HT1080 (cell line): Measurements from ENCODE around the gene KRAS. TPM values are rescaled to one million over a fixed set of nuclear protein-coding genes. Genes with fewer than 3 reads are reported as not detected.

Source experiments
- DNase-seq: peaks from one replicate; pipeline ENCODE4 v3.0.0-alpha.2; 2015; ENCODE audit warnings: low read depth
- polyA plus RNA-seq, 2 experiments: library from polyadenylated mRNA; depleted of rRNA; stranded (reverse); fragments of >200 nt; gene quantifications; 2 replicates each; pipeline ENCODE4 v1.2.3, GENCODE V29; 2015
- total RNA-seq: library from RNA; depleted of rRNA; stranded (reverse); fragments of >200 nt; shearing (Covaris generic); gene quantifications from 2 replicates; pipeline ENCODE4 v1.2.3, GENCODE V29; 2014; rRNA removed

Gene KRAS
- total RNA-seq = 7.7 and 11.2 TPM in 2 replicates
- 22.6 and 25.9 TPM in 2 replicates for polyA plus RNA-seq (2015; cell fraction: cytosol; rRNA removed)
- 14.4 and 15.3 TPM in 2 replicates for polyA plus RNA-seq (2015; cell fraction: nucleus; rRNA removed)

- peak; percentile 87 for DNase-seq
Observed at GRCh38 chr12:25250744-25251730, at the start of gene KRAS. KRAS (minus strand) TSS chr12:25250929.

- no peak for DNase-seq
Observed at GRCh38 chr12:25296381-25296780, 45.7 kb upstream of the KRAS start.

- DNase-seq = no peak
Observed at GRCh38 chr12:25295361-25295760, 44.6 kb upstream of the KRAS start.

GRCh38 chr12:25293653-25294052 lies 42.9 kb upstream of the KRAS start:
- no peak for DNase-seq

GRCh38 chr12:25292810-25293221 lies 42.1 kb upstream of the KRAS start:
- DNase-seq = peak; percentile 2

- DNase-seq = no peak
Observed at GRCh38 chr12:25287610-25288009, 36.9 kb upstream of the KRAS start.

GRCh38 chr12:25286837-25287236 lies 36.1 kb upstream of the KRAS start:
- DNase-seq = peak; percentile 8

- DNase-seq = no peak
Observed at GRCh38 chr12:25284024-25284423, 33.3 kb upstream of the KRAS start.

- no peak for DNase-seq
Observed at GRCh38 chr12:25283006-25283405, 32.3 kb upstream of the KRAS start.

GRCh38 chr12:25280082-25280481 lies 29.4 kb upstream of the KRAS start:
- DNase-seq = no peak

GRCh38 chr12:25278269-25278668 lies 27.5 kb upstream of the KRAS start:
- no peak for DNase-seq

GRCh38 chr12:25276199-25276937 lies 25.6 kb upstream of the KRAS start:
- DNase-seq = peak; percentile 91

- no peak for DNase-seq
Observed at GRCh38 chr12:25271486-25272098, 20.9 kb upstream of the KRAS start.

- peak; percentile 36 for DNase-seq
Observed at GRCh38 chr12:25269701-25270100, 19.0 kb upstream of the KRAS start.

GRCh38 chr12:25266497-25266896 lies 15.8 kb upstream of the KRAS start:
- DNase-seq = no peak

- DNase-seq = no peak
Observed at GRCh38 chr12:25264862-25265261, 14.1 kb upstream of the KRAS start.

- no peak for DNase-seq
Observed at GRCh38 chr12:25264114-25264513, 13.4 kb upstream of the KRAS start.

GRCh38 chr12:25263594-25263993 lies 12.9 kb upstream of the KRAS start:
- DNase-seq = no peak

- DNase-seq = no peak
Observed at GRCh38 chr12:25262389-25263074, 11.8 kb upstream of the KRAS start.

GRCh38 chr12:25257590-25258324 lies 7.0 kb upstream of the KRAS start:
- DNase-seq = no peak
